Ramos (cell line): Measurements from ENCODE around the gene FAF2.

Source experiments
- in situ Hi-C: fragments of 300-500 bp; cut with MboI; formaldehyde crosslinking; loops from one replicate; pipeline ENCODE4 v1.14.3; 2022; ENCODE audit warnings: low sequenced_read_pairs; ENCODE audit not compliant: unreplicated experiment

FAF2 gene

GRCh38 chr5:176552332-176552869 lies 104.2 kb downstream of the FAF2 start:
- in situ Hi-C loops = no loop called here

DNA sequence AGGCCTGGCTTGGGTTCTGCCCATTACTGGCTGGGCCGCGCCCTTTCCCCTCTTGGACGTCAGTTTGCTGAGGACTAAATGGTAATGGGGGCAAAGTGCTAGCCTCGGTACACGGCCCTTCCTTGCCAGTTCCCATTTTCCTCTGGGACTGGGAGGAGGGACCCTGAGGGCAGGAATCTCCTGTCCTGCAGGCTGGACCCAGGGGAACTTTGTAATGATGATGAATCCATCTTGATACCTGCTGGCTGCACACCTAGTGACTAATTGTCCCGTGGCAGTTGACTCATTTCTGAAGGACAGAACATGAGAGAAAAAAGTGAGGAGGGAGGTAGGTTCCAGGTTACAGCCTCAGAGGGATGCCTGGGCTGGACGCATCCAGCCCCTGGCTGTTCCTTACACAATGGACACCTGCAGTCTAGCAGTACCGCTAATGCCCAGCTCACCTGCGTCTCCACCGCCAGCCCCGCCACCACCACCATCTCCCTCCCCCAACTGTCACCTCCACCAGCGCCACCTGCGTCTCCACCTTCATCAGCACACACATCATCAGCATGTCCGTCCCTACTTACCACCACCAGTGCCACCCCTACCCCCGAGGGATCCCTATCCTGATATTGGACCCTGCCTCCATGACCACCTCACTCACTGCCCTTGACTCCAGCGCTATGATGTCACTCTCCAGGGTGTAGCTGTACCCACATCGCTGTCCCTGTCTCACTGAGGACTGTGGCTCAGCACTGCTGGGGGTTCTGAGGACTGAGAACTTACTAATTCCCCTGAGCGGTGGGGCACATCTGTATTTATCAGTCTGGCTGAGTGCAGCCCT lies 105.3 kb downstream of the FAF2 start:
- in situ Hi-C loops = no loop called here

- in situ Hi-C loops = no loop called here
Observed at GRCh38 chr5:176557846-176558245, 109.7 kb downstream of the FAF2 start.
